Measurements from ENCODE around the gene WDR73.

GRCh38 chr15:84606653-84607120, 47.4 kb downstream of the WDR73 start:
- TF ChIP-seq EP300 (IDR thresholded peaks at IDR 0.05; ENCODE audit: low read depth) = no peak
- TF ChIP-seq CTCF (IDR thresholded peaks at IDR 0.05) = no peak
- TF ChIP-seq POLR2AphosphoS5 (IDR thresholded peaks at IDR 0.05) = no peak
